Stomach (tissue), 4 donors: ENCODE data around the gene ZMYM1.
"Not testable (repeated sequence)": the region's sequence is repeated elsewhere in the genome, so short reads cannot be mapped to it uniquely, and the experiment has no call there.

ENCODE experiments used
- POLR2A ChIP-seq, 4 donors: fragments of 450-650 bp; IDR thresholded peaks; one replicate each; pipeline ENCODE4 v1.6.1; 2016; ENCODE audit warnings: antibody characterized with exemption in 4 of 4, control low read depth in 2 of 4, mild to moderate bottlenecking in 1 of 4, moderate library complexity in 1 of 4
- TF ChIP-seq, protein P1 (sequence below), 7 experiments: fragments of 450-650 bp in 4 of 7; fragments of 200-600 bp in 3 of 7; sonication (generic) in 3 of 7; IDR thresholded peaks; one replicate each; pipeline ENCODE4 v1.5.1; 2016 to 2019; ENCODE audit warnings: antibody characterized with exemption in 7 of 7, control low read depth in 2 of 7, mild to moderate bottlenecking in 1 of 7

DNA sequence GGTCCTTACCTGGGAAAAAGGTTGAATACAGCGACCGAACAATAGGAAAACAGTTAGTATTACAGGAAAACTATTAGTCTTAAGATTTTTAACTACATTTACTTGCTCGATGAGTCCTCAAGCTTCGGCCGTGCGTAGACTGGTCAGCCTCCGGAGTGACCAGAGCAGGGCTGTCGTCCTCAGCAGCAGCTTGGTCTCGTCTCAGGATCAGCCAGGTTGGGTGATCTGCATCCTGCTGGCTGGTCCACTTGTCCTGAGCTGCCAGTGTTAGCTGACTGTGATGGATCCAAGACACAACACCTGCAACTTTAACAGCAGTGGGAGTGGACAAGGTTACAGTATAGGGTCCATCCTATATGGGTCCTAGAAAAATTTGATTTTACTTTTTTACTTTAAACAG is 63.5 kb downstream of the ZMYM1 start:
- not testable (repeated sequence) for TF ChIP-seq POLR2A (IDR thresholded peaks at IDR 0.05)
- TF ChIP-seq, protein P1, sequence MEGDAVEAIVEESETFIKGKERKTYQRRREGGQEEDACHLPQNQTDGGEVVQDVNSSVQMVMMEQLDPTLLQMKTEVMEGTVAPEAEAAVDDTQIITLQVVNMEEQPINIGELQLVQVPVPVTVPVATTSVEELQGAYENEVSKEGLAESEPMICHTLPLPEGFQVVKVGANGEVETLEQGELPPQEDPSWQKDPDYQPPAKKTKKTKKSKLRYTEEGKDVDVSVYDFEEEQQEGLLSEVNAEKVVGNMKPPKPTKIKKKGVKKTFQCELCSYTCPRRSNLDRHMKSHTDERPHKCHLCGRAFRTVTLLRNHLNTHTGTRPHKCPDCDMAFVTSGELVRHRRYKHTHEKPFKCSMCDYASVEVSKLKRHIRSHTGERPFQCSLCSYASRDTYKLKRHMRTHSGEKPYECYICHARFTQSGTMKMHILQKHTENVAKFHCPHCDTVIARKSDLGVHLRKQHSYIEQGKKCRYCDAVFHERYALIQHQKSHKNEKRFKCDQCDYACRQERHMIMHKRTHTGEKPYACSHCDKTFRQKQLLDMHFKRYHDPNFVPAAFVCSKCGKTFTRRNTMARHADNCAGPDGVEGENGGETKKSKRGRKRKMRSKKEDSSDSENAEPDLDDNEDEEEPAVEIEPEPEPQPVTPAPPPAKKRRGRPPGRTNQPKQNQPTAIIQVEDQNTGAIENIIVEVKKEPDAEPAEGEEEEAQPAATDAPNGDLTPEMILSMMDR (IDR thresholded peaks at IDR 0.05), result not testable (repeated sequence)
